ELR (cell line): ENCODE results near the gene HMGN2.
"Not testable (repeated sequence)": the region's sequence is repeated elsewhere in the genome, so short reads cannot be mapped to it uniquely, and the experiment has no call there.

Experiments used
- DNase-seq: peaks from one replicate; pipeline ENCODE4 v3.0.0-alpha.2; 2015; ENCODE audit warnings: low read depth

The HMGN2 gene

DNA sequence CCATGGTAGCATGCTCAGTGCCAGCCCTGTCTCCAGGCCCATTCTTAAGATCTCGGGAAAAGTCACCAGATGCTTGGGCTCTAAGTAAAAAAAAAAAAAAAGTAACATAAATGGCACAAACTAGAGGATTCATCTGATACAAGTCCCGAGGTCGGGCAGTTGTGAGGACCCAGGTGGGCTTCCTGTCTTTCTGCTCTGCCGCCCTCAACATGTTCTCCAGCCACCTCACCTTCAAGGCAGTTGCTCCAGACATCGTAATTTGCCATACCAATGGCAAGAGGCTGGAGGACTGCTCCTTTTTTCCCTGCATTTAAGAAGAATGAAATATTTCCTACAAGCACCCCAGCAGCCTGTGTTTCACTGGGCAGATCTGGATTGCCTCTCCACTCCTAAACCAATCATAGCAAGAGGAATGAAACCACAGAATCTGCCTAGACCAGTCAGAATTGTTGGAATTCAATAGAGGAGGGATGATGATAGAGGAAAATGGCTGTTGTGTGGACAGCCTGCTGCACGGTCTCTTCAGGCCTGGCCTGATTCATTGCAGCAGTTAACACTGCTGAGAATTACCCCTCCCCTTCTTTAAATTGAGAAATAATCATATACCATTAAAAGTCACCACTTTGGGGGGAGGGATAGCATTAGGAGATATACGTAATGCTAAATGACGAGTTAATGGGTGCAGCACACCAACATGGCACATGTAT, 5.4 kb downstream of the HMGN2 start:
- peak; percentile 52 for DNase-seq

DNA sequence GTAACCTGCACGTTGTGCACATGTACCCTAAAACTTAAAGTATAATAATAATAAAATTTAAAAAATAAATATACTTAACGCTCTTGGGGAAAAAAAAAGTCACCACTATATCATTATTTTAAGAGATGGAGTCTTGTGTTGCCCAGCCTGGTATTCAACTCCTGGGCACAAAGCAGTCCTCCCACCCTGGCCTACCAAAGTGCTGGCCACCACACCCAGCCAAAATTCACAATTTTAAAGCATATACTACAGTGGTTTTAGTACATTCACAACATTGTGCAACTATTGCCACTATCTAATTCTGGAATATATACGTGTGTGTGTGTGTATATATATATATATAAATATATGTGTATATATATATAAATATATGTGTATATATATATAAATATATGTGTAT, 5.9 kb downstream of the HMGN2 start:
- no peak for DNase-seq

GRCh38 chr1:26478988-26479387, 6.7 kb downstream of the HMGN2 start:
- no peak for DNase-seq

- DNase-seq: no peak
Observed at GRCh38 chr1:26482921-26483320, 10.7 kb downstream of the HMGN2 start.

DNA sequence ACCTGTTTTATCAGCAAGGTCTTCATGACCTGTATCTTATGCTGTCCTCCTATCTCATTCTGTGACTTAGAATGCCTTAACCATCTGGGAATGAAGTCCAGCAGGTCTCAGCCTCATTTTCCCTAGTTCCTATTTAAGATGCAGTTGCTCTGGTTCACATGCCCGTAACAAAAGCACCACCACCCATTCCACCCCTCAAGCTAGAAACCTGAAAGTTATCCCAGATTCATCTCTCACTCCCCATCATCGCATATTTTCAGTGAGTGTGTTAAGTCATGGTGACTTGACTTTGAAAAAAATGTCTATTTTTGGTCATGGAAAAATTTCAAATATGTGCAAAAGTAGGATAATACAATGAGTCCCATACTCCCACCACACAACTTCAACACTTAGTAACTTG, 11.7 kb downstream of the HMGN2 start:
- DNase-seq: no peak

- DNase-seq: no peak
Observed at GRCh38 chr1:26490155-26490554, 17.9 kb downstream of the HMGN2 start.

GRCh38 chr1:26493267-26493666, 21.0 kb downstream of the HMGN2 start:
- no peak for DNase-seq

DNA sequence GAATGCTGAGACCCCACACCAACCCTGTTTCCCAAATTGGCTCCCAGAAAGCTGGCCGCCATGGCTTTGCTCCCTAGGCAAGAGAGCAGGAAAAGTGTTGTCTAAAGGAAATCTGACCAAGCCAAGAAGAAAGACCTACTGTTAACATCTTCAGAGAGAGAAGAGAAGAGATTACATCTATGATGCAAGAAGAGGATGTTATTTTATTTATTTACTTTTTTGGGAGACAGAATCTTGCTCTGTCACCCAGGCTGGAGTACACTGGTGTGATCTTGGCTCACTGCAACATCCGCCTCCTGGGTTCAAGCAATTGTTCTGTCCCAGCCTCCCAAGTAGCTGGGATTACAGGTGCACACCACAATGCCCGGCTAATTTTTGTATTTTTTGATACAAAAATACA, 21.7 kb downstream of the HMGN2 start:
- DNase-seq: no peak

GRCh38 chr1:26496861-26497260, 24.6 kb downstream of the HMGN2 start:
- no peak for DNase-seq

GRCh38 chr1:26498894-26499293, 26.7 kb downstream of the HMGN2 start:
- DNase-seq: no peak

- DNase-seq: peak; percentile 80
Observed at GRCh38 chr1:26500488-26501175, 28.4 kb downstream of the HMGN2 start.

DNA sequence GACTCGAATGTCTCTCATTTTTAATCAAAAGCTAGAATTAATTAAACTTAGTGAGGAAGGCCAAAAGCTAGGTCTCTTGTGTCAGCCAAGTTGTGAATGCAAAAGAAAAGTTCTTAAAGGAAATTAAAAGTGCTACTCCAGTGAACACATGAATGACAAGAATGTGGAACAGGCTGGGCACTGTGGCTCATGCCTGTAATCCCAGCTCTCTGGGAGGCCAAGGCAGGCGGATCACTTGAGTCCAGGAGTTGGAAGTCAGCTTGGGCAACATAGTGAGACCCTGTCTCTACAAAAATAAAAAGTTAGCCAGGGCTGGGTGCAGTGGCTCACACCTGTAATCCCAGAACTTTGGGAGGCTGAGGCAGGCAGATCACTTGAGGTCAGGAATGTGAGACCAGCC, 38.5 kb downstream of the HMGN2 start:
- not testable (repeated sequence) for DNase-seq

DNA sequence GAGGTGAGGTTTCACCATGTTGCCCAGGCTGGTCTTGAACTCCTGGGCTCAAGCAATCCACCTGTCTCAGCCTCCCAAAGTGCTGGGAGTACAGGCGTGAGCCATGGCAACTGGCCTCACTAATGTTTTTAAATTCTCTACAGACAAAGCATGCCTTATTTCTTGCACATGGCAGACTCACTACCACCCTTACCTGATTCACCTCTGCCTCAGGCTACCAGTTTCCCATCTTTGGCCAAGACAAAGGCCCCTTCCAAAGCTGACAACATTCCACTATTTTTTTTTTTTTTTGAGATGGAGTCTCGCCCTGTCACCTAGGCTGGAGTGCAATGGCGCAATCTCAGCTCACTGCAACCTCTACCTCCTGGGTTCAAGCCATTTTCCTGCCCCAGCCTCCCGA, 43.6 kb downstream of the HMGN2 start:
- not testable (repeated sequence) for DNase-seq

DNA sequence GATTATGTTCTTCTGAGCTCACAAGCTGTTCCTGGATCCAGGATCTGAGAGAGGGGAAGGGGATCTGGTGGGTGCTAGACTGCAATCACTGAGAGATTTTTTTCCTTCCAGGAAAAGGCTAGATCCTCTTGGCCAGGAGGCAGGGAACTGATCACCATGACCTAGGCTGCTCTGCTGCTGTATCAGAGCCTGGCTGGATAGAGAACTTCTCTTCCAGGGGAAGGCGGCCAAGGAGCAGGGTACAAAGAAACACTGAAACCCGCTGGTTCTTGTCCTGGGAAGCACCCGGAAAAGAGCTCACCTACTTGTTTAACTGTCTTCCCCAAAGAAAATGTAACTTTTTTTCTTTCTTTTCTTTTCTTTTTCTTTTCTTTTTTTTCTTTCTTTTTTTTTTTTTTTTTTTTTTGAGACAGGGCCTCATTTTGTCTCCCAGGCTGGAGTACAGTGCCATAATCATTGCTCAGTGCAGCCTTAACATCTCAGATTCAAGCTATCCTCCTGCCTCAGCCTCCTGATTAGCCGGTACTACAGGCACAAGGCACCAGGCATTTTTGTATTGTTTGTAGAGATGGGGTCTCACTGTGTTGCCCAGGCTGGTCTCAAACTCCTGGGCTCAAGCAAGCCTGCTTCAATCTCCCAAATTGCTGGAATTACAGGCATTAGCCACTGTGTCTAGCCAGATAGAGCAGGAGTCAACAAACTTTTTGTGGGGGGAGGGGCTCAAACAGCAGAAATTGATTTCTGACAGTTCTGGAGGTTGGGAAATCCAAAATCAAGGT, 44.9 kb downstream of the HMGN2 start:
- DNase-seq: no peak

GRCh38 chr1:26517766-26518049, 45.5 kb downstream of the HMGN2 start:
- no peak for DNase-seq

DNA sequence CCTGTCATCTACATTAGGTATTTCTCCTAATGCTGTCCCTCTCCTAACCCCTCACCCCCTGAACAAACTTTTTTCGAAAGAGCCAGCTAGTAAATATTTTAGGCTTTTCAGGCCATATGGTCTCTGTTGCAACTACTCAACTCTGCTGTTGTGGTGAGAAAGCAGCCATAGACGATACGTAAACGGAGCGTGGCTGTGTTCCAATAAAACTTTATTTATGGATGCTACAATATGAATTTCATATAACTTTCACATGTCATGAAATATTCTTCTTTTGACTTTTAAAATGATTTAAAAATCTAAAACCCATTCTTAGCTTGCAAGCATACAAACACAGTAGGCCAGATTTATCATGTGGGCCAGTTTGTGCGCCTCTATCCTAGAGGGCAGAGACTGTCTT, 46.1 kb downstream of the HMGN2 start:
- no peak for DNase-seq

- DNase-seq: no peak
Observed at GRCh38 chr1:26520339-26520738, 48.1 kb downstream of the HMGN2 start.

DNA sequence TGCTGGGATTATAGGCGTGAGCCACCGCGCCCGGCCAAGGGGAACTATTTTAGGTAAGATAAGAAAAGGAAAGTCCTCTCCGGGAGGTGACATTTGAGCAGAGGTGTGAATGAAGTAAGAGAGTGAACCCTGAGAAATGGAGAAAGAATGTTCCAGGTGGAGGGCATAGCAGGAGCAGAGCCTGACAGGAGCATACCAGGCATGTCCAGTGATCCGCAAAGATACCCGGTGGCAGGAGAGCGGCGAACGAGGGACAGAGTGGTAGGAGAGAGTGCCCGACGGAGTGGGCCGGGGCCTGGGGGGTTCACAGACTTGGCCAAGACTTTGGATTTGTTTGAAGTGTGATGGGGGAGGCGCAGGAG, 49.4 kb downstream of the HMGN2 start:
- DNase-seq: no peak

DNA sequence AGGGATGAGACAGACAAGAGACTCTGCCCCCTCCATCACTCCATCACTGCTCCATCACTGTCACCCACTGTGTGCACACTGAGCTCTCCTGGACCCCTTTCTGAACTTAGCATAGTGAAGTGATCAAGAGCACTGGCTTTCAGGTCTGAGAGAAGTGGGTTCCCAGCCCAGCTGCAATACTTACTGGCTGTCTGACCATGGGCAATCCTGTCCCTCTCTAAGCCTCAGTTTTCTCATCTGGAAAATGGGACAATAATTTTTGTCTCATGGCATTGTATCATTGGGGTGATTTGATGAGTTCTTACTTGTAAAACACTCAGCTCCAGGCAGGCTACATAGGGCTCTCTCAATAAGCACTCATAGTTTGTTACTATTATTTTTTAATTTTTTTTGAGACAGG, 49.8 kb downstream of the HMGN2 start:
- no peak for DNase-seq

DNA sequence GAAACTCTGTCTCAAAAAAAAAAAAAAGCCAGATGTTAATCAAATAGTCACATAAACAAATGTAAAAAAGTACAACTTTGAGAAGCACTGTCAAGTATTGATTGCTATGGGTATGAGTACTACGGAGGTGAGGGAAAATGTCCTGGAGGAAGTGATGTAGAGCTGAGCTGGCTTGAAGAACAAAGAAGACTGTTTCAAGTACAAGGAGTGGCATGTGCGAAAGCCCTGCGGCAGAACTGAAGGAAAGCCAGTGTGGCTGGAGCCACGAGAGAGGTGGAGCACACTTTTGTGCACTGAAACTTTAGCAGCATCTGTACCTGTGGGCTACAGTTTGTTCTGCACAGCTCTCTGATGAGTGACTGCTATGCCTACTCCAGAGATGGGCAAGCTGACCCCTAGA, 51.9 kb downstream of the HMGN2 start:
- peak; percentile 60 for DNase-seq
